ENCODE measurements around the gene LMX1B. TPM values are rescaled to one million over a fixed set of nuclear protein-coding genes. Genes with fewer than 3 reads are reported as not detected.

Gene LMX1B
- total and polyA plus RNA-seq, 2 donors (not counting 1 experiment from before 2014, with no cell fraction given), result not detected

DNA sequence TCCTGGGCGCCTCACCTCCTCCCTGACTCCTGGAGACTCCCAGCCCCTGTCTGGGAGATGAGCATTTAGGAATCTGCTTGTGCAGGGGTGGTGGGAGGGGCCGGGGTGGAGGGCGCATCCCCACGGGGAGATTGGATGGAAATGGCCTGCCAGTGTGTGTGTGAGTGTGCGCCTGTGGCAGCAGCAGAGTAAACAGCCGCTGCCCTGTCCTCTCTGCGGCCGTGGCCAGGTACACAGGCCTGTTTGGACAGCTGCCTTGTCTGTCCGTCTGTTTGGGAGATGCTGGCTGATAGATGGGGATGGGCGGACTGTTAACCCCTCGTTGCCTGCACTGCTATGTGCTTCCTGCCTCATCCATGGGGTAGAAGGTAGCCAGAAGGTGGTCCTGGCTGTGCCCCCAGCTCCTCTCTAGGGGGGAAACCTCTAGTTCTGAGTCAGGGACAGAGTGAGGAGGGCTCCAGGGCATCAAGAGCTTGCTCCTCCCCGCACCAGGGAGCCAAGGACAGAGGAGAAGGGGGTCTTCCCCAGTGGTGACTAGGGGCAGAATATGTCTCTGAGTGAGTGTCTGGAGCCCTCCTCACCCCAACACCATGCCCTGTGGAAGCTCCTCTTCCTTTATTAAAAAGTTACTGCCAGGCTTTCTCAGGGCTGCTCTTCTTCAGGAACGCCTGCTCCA is 60.1 kb downstream of the LMX1B start:
- Histone ChIP-seq H3K4me3 (replicated peaks in 1 of 4; ENCODE audit: control extremely low read depth in 1 of 4, insufficient read depth in 1 of 4, low read depth in 3 of 4, low read length in 4 of 4) (no peak overlapping the region), H3K4me2 (ENCODE audit: extremely low read depth, insufficient read depth, low read length) (no peak overlapping the region), H4K20me1 (ENCODE audit: control insufficient read depth, extremely low read depth, insufficient read depth, low read length) (no peaks in the 10 kb centered on the region), H2AFZ (ENCODE audit: low read length) (no peak overlapping the region), H3K4me1 (ENCODE audit: control insufficient read depth, extremely low read depth, insufficient read depth, low read length) (no peaks in the 10 kb centered on the region), H3K9me3 (ENCODE audit: control insufficient read depth, insufficient read depth, low read depth, low read length) (no peaks in the 10 kb centered on the region), H3K9ac (ENCODE audit: insufficient read depth, low read length) (no peak overlapping the region), H3K36me3 (ENCODE audit: control insufficient read depth, insufficient read depth, low read length) (no peaks in the 10 kb centered on the region), H3K27ac (ENCODE audit: insufficient read depth, low read length) (no peak overlapping the region), H3K27me3 (ENCODE audit: control insufficient read depth, insufficient read depth, low read length) (peaks cover 32% of the 10 kb centered on the region), H3K79me2 (ENCODE audit: control insufficient read depth, insufficient read depth, low read length) (no peaks in the 10 kb centered on the region)
- DNase-seq (ENCODE audit: low read depth in 2 of 2), result peak in 1 of 2 donors; percentile 16
- TF ChIP-seq EZH2 (IDR thresholded peaks at IDR 0.05; ENCODE audit: low read length, missing control alignments) (no peak), CTCF (conservative IDR thresholded peaks at IDR 0.05 in 1 of 2, IDR thresholded peaks at IDR 0.05 in 1 of 2; ENCODE audit: low read depth in 1 of 2, low read length in 2 of 2) (no peak)

- Histone ChIP-seq H3K9me3 (ENCODE audit: control insufficient read depth, insufficient read depth, low read depth, low read length) (no peaks in the 10 kb centered on the region), H4K20me1 (ENCODE audit: control insufficient read depth, extremely low read depth, insufficient read depth, low read length) (no peaks in the 10 kb centered on the region), H3K79me2 (ENCODE audit: control insufficient read depth, insufficient read depth, low read length) (no peaks in the 10 kb centered on the region), H3K4me1 (ENCODE audit: control insufficient read depth, extremely low read depth, insufficient read depth, low read length) (no peaks in the 10 kb centered on the region), H2AFZ (ENCODE audit: low read length) (no peak overlapping the region), H3K27me3 (ENCODE audit: control insufficient read depth, insufficient read depth, low read length) (peaks cover 32% of the 10 kb centered on the region), H3K4me3 (replicated peaks in 1 of 4; ENCODE audit: control extremely low read depth in 1 of 4, insufficient read depth in 1 of 4, low read depth in 3 of 4, low read length in 4 of 4) (no peak overlapping the region), H3K36me3 (ENCODE audit: control insufficient read depth, insufficient read depth, low read length) (no peaks in the 10 kb centered on the region), H3K27ac (ENCODE audit: insufficient read depth, low read length) (no peak overlapping the region), H3K4me2 (ENCODE audit: extremely low read depth, insufficient read depth, low read length) (no peak overlapping the region), H3K9ac (ENCODE audit: insufficient read depth, low read length) (no peak overlapping the region)
- TF ChIP-seq CTCF (conservative IDR thresholded peaks at IDR 0.05 in 1 of 2, IDR thresholded peaks at IDR 0.05 in 1 of 2; ENCODE audit: low read depth in 1 of 2, low read length in 2 of 2) (no peak), EZH2 (IDR thresholded peaks at IDR 0.05; ENCODE audit: low read length, missing control alignments) (no peak)
- no peak for DNase-seq (ENCODE audit: low read depth in 2 of 2)
Measured at GRCh38 chr9:126674365-126675146, 60.8 kb downstream of the LMX1B start.

GRCh38 chr9:126675147-126675467 is 61.4 kb downstream of the LMX1B start:
- Histone ChIP-seq H3K9me3 (ENCODE audit: control insufficient read depth, insufficient read depth, low read depth, low read length) (no peaks in the 10 kb centered on the region), H3K27ac (ENCODE audit: insufficient read depth, low read length) (no peak overlapping the region), H3K27me3 (ENCODE audit: control insufficient read depth, insufficient read depth, low read length) (peaks cover 32% of the 10 kb centered on the region), H3K9ac (ENCODE audit: insufficient read depth, low read length) (no peak overlapping the region), H2AFZ (ENCODE audit: low read length) (no peak overlapping the region), H3K4me1 (ENCODE audit: control insufficient read depth, extremely low read depth, insufficient read depth, low read length) (no peaks in the 10 kb centered on the region), H3K36me3 (ENCODE audit: control insufficient read depth, insufficient read depth, low read length) (no peaks in the 10 kb centered on the region), H4K20me1 (ENCODE audit: control insufficient read depth, extremely low read depth, insufficient read depth, low read length) (no peaks in the 10 kb centered on the region), H3K79me2 (ENCODE audit: control insufficient read depth, insufficient read depth, low read length) (no peaks in the 10 kb centered on the region), H3K4me2 (ENCODE audit: extremely low read depth, insufficient read depth, low read length) (no peak overlapping the region), H3K4me3 (replicated peaks in 1 of 4; ENCODE audit: control extremely low read depth in 1 of 4, insufficient read depth in 1 of 4, low read depth in 3 of 4, low read length in 4 of 4) (no peak overlapping the region)
- no peak for DNase-seq (ENCODE audit: low read depth in 2 of 2)
- TF ChIP-seq EZH2 (IDR thresholded peaks at IDR 0.05; ENCODE audit: low read length, missing control alignments) (no peak), CTCF (conservative IDR thresholded peaks at IDR 0.05 in 1 of 2, IDR thresholded peaks at IDR 0.05 in 1 of 2; ENCODE audit: low read depth in 1 of 2, low read length in 2 of 2) (no peak)
